GM21717 (cell line): Measurements from ENCODE around the gene NATD1.

ENCODE experiments used
- ATAC-seq: cut with Tn5 transposase; IDR thresholded peaks from one replicate; pipeline ENCODE4 v1.9.1; 2021; ENCODE audit warnings: mild to moderate bottlenecking, moderate library complexity; ENCODE audit not compliant: unreplicated experiment

NATD1 gene, protein sequence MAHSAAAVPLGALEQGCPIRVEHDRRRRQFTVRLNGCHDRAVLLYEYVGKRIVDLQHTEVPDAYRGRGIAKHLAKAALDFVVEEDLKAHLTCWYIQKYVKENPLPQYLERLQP

DNA sequence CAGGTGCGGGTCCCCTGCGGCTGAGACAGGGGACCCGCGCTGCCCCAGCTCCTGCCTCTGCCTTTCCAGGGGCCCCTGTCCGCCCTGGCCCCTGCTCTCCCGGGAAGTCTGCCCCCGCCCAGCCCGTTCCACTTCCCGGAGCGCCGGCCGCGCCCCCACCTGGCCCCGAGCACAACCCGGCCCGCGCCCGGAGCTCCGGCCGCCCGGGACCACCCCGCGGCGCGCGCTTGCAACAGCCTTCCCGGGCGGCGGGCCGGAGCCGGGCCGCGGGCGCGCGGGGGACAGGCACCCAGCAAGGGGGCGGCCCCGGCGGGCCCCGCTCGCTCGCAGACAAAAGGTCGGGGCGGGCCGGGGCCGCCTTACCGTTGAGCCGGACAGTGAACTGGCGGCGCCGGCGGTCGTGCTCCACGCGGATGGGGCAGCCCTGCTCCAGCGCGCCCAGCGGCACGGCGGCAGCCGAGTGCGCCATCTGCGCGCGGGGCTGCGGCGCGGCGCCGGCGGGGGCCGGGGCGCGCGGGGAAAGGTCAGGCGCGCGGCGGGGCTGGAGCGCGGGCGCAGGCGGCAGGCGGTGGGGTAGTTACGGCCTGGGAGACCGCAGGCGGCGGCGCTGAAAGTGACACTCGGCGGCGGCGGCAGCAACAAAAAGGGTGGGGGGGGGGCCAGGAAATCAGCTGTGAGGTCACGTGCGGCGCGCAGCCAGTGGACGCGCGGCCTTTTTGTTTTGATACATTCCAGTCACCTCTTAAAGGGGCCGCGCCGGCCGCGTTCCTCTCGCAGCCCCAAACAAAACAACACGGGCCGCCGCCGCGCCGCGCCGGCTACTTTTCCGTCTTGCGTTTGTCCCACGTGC, at the start of gene NATD1:
NATD1 (minus strand) TSS at position 615 of the 850 bp plus-strand sequence; CDS start at position 469, 146 bp downstream.
- ATAC-seq, result peak; percentile 70

GRCh38 chr17:21301593-21302550, 48.7 kb upstream of the NATD1 start:
- ATAC-seq, result no peak

GRCh38 chr17:21300601-21301571, 47.7 kb upstream of the NATD1 start:
- ATAC-seq, result no peak

GRCh38 chr17:21299981-21300600, 46.9 kb upstream of the NATD1 start:
- ATAC-seq, result no peak

GRCh38 chr17:21298983-21299519, 45.8 kb upstream of the NATD1 start:
- no peak for ATAC-seq

GRCh38 chr17:21298056-21298982, 45.1 kb upstream of the NATD1 start:
- ATAC-seq, result no peak

DNA sequence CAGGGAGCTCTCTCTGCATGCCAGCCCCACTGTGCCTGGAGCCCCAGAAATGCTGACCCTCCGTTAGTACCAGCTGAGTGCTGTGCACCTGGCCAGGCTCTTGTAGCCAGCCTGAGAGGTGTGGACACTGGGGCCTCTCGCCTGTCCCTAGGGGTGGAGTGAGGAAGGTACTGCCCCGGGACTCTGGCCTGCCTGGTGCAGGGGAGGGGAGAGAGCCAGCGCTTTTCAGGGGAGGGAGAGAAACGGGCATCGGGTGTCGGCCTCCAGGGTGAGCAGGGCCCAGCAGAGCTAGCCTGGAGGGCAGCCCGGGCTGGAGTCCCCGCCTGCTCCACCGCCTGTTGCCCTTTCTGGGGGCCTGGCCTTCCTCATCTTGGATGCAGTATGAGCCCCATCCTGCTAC, 44.4 kb upstream of the NATD1 start:
- no peak for ATAC-seq

DNA sequence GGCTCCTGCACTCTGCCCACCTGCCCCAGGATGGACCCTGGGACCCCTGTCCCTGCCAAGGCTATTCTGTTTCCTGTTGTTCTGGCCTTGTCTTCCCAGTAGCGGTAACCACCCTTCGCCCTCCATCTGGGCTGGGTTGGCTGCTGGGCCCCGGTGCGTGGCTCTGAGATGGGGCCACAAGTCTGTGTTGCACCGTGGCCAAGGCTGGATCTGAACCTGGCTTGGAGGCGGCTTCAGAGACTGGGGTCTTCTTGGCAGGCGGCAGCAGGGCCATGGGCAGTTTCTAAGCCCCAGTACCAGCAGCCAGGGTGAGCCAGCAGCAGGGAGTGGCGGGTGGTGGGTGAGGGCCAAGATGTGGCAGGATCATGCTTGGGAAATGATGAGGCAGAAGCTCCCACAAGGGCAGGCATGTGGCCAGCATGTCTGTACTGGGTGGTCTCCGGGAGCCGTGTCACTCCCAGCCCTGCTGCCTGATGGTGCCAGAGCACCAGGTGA, 43.9 kb upstream of the NATD1 start:
- ATAC-seq, result no peak

DNA sequence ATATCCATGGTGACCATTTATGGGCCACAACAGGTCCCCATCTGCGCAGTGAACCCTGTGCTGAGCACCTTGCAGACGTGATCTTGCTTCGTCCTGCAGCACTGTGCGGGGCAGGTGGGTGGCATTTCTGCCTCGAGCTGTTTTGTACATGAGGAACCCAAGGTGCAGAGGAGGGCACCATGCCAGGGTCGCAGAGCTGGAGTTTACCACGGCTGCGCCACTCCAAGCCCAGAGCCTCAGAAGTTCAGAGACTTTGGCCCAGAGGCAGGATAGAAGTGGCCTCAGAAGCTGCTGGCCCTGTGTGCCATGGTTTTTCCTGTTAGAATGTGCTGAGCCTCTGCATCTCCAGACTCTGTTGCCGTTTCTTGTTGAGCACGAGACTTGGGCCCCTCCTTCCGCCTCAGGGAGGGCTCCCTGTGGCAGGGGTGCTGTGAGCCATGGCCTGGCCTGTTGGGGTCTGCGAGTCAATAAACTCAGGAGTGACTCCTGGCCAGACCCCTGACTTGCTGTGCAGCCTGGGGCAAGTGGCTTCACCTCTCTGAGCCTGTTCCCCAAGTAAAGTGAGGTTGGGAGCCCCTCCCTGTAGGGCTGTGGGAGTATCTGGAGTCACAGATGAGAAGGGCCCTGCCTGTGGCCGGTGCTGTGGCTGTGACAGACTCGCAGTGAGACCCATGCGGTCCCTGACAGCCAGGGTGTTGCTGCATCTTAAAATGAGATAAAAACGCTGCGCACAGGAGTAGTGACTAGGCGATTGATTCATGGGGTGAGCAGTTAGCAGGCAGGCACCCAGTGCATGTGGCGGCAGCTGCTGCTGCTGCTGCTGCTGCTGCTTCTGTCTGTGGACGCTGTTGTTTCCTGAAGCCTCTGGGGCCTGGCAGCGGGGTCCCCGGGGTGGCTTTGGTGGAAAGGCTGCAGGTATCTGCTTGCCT, 43.2 kb upstream of the NATD1 start:
- no peak for ATAC-seq

DNA sequence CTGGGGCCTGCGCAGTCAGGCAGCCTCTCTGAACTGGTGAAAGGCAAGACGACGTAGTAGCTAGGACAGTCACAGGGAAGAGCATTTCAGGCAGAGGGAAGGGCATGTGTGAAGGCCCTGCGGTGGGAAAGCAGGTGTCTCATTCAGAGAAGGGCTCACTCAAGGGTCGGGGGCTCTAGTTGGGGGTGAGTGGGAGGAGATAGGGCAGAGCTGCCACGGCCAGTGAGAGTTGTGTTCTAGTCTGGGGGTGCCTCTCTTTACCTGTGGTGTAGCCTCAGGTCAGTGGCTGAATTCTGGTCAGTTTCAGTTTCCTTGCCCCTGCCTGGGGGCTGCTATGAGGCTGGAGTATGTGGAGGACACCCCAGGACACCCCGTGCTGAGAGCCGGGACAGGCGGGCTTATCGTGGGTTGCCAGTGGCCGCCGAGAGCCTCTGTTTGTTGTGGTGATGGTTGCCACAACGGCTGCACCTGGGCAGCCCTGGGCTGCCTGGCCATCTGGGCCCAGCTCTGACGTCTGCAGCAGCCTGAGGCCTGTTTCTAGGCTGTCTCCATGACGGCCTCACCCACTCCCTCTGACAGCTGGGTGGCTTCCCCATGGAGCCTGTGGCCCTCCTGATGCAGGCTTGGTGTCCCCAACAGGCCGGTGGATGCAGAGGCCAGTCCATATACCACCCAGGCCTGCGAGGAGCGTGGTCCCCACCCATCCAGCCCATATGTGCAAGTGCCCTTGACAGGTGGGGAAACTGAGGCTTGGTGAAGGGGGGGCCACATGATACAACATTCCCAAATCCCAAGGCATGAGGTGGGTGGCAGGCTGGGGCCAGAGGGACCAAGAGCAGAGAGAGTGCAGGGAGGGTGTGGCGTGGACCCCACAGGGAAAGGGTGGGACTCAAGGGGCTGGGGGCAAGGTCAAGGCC, 42.1 kb upstream of the NATD1 start:
- ATAC-seq, result no peak

DNA sequence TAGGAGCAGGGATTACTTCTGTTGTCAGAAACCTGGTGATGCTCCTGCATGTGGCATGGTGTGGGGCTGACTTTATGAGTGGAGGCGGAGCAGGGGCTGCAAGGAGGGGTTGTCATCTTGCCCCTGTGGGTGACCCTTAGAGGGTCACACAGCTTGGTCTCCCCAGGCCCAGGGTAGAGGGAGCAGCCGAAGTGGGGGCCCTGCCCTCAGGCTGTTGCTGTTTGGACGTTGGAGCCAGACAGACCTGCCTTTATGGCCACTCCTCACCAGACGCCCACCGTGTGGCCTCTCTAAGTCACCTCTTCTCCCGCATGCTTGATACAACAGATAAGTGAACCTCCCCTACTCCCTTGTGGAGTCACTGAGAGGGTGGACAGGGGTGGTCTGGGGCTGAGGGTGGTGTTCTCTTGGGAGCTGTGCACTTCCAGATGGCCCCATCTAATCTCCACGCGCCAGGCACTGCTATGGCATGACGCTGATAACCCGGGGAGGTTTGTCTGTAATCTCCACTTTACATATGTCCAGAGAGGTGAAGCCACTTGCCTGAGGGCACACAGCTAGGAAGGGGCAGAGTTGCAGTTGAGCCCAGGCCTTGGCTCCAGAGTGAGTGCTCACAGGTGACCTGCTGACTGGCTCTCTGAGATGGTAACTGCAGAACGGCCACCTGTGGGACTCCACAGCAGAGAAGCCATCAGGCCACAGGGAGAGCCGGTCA, 41.3 kb upstream of the NATD1 start:
- no peak for ATAC-seq

GRCh38 chr17:21293831-21294210, 40.6 kb upstream of the NATD1 start:
- ATAC-seq, result no peak

DNA sequence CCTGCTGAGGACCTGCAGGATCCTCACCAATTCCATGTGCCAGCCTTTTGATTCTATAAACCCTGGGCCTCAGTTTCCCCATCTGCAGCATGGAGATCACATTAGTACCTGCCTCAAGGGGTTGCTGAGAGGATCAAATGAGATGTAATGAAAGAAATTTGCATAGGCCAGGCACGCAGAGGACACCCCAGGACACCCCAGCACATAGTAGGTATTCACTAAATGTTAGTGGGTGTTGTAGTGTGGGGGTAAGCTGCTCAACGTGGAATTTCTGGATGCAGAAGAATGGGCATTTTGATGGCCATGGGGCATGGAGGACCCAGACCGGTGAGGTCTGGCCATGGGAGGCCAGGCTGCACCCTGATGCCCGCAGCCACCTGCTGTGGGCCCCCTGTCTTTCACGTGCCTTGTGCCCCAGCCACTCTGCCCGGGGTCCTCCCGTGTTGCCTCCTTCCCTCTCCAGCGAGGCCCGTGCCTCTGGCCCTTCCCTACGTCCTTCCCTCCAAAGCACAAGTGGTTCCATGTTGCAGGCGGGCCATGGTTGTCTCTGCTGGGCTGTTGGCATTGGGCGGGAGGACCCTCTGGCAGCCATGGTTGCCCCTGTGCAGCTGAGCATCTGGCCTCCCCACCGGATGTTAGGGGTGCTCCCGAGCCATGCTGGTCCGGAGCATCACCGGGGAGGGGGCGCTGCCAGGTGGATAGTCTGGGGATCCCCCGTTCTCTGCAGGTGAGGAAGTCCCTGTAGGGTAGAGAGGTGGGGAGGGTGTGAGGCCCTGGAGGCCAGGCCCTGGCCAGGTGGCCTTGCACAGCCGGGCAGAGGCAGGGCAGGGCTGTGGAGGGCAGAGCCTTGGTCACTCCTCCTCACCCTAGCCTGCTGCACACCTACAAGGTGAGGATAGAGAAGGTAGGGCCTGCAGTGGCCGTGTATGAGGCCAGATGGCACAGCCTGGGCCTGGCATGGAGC, 39.9 kb upstream of the NATD1 start:
- ATAC-seq, result no peak

GRCh38 chr17:21291862-21292261, 38.7 kb upstream of the NATD1 start:
- ATAC-seq, result no peak
